GM10266 (cell line): Measurements from ENCODE around the gene COP1.

Source experiments
- DNase-seq: peaks from one replicate; pipeline ENCODE4 v3.0.0; 2012; ENCODE audit errors: extremely low spot score
- CTCF ChIP-seq: IDR thresholded peaks from 2 replicates; pipeline ENCODE4 v1.5.1; 2012; ENCODE audit warnings: mild to moderate bottlenecking, low read depth; ENCODE audit not compliant: control insufficient read depth, insufficient read depth; ENCODE audit errors: missing control alignments

Gene COP1

DNA sequence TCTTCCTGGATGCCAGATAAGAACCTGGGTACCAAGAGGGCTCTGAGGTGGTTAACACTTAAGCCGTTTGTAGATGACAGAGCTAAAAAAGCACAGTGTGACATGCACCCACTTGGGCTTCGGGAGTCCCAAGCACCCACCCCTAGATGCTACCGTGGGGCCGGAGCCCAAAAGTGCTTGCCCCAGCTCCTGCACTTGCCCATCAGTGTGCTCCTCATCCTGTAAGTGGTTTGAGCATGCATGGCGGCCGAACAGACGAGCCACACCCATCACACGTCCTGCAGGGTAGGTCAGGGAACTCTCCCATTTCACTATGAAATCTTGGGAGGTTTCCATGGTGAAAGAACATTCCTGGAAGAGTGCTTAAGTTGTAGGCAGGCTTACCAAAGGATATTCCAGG lies 304.8 kb downstream of the COP1 start:
- TF ChIP-seq CTCF, result no peak
- DNase-seq, result no peak

DNA sequence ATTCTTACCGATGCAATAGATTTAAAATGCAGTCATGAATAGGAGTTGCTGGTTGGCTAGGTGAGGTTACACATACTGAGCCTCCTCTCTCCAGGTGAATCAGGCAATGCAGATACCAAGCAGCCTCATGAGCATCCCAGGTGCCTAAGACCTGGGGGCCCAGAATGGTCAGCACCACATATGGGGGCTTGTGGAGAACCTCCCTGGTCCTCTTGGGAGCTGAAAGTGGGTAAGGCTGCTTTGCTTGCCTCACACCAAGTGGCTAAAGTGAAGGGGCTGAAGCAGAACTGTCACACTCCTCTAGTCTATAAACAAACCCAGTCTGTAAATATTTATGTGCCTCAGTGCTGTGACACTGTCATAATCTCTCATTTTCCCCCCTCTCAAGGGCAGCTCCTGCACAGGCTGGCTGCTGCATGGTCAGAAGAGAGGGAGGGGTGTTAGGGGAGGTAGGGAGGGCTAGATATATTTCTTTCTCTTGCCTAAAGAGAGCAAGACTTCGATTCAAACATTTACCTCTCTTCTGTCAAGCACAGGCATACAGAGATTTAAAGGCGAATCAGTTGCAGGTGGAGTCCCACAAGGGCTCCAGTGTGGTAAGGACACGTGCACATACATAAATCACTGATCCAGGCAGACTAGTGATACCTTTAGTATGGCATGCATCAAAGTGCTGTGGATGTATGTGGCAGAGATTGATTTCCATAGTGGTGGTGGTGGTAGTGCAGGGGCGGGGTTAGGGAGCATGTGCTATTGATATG lies 305.8 kb downstream of the COP1 start:
- TF ChIP-seq CTCF, result no peak
- no peak for DNase-seq

DNA sequence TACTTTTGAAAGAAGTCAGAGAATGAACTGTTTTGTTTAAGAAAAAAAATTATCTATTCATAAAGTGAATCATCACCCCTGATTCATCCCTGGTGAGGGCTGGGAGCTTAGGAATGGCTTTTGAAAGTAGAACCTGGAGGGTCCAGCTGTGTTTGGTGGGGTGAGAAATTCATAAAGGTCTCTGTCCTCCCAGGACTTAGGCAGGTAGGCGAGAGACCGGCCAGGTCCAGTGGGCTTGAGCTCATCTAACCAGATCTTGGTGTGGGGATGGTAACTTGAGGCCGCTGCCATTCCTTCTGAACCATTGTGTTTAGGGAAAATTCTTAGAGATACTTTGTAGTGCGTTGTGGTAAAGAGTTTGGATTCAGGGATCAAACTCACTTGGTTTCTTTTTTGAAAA lies 306.9 kb downstream of the COP1 start:
- DNase-seq, result no peak
- no peak for TF ChIP-seq CTCF

DNA sequence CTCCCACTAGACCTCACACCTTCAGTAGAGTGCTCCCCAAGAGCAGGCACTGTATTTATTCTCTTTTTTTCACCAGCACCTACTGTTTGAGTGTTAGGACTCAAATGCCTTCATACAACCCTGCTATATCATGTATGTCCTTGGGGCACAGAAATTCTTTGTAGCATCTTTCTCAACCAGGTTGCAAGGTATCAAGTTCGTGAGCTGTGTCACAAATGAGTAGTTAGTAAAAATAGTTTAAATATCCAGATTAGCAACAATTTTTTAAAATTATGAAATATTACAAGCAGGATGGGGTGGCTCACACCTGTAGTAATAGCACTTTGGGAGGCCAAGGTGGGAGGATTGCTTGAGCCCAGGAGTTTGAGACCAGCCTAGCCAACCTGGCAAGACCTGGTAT lies 311.1 kb downstream of the COP1 start:
- TF ChIP-seq CTCF, result no peak
- DNase-seq, result no peak
